Sigmoid colon (tissue), 7 donors: ENCODE data around the gene SH3RF3. TPM values are rescaled to one million over a fixed set of nuclear protein-coding genes. Genes with fewer than 3 reads are reported as not detected.

Experiments used
- DNase-seq: peaks from one replicate; pipeline ENCODE4 v3.0.0-alpha.2; 2019
- H3K27ac ChIP-seq, 4 donors: fragments of 200-600 bp; sonication (generic); one replicate each; pipeline ENCODE4 v1.5.1; 2016 to 2019; ENCODE audit warnings: mild to moderate bottlenecking in 1 of 4
- H3K27me3 ChIP-seq, 3 donors: fragments of 200-600 bp; sonication (generic); one replicate each; pipeline ENCODE4 v1.5.1; 2019; ENCODE audit warnings: mild to moderate bottlenecking in 1 of 3
- H3K36me3 ChIP-seq, 4 donors: fragments of 200-600 bp; sonication (generic); one replicate each; pipeline ENCODE4 v1.5.1; 2016 to 2019
- H3K4me1 ChIP-seq, 4 donors: fragments of 200-600 bp; sonication (generic); one replicate each; pipeline ENCODE4 v1.5.1; 2017 to 2019
- H3K4me3 ChIP-seq, 4 donors: fragments of 200-600 bp; sonication (generic); one replicate each; pipeline ENCODE4 v1.5.1; 2017 to 2019; ENCODE audit warnings: mild to moderate bottlenecking in 2 of 4, moderate library complexity in 1 of 4
- H3K9me3 ChIP-seq, 4 donors: fragments of 200-600 bp in 3 of 4; sonication (generic) in 3 of 4; one replicate each; pipeline versions ENCODE4 v1.5.1 to v1.6.1; 2013 to 2019
- EP300 ChIP-seq, 4 donors: sonication (generic); formaldehyde crosslinking; IDR thresholded peaks; one replicate each; pipeline ENCODE4 v1.6.1; 2017; ENCODE audit warnings: antibody characterized with exemption in 4 of 4
- POLR2A ChIP-seq, 2 donors: fragments of 450-650 bp; IDR thresholded peaks; one replicate each; pipeline ENCODE4 v1.6.1; 2016; ENCODE audit warnings: antibody characterized with exemption in 2 of 2, mild to moderate bottlenecking in 2 of 2, moderate library complexity in 2 of 2
- POLR2AphosphoS5 ChIP-seq, 4 donors: sonication (generic); formaldehyde crosslinking; IDR thresholded peaks; one replicate each; pipeline ENCODE4 v1.6.1; 2017; ENCODE audit warnings: antibody characterized with exemption in 4 of 4
- WGBS, 2 donors: extraction: QIAGEN DNeasy Blood & Tissue Kit; methylation state at CpG; one replicate each; pipeline ENCODE4 v1.1.7; 2013; 5-methylcytosine and 5-hydroxymethylcytosine counted together
- intact Hi-C: fragments of 100-400 bp; cut with DNase I; formaldehyde crosslinking; loops from one replicate; pipeline ENCODE4 v1.15.1; 2023
- polyA plus RNA-seq, 3 donors: library from polyadenylated mRNA; stranded (reverse); fragments of 200-250 nt; gene quantifications; one replicate each; pipeline ENCODE4 v1.2.3, GENCODE V29; 2013
- total RNA-seq, 4 donors: library from RNA; depleted of rRNA; stranded (reverse); fragments of >200 nt; gene quantifications; one replicate each; pipeline ENCODE4 v1.1.0, GENCODE V29; 2016
- TF ChIP-seq, protein P1 (sequence below), 4 experiments: fragments of 450-650 bp in 3 of 4; fragments of 200-600 bp in 1 of 4; IDR thresholded peaks; one replicate each; pipeline ENCODE4 v1.5.1; 2016 to 2019; ENCODE audit warnings: antibody characterized with exemption in 4 of 4, mild to moderate bottlenecking in 3 of 4, moderate library complexity in 2 of 4
- donor health status: healthy with polysubstance abuse.
- donor health status: Bipolar disorder and iron deficiency.
- donor health status: healthy.

The SH3RF3 gene
- total and polyA plus RNA-seq, 7 donors, result 0.69 to 10.0 (median 3.4) TPM

DNA sequence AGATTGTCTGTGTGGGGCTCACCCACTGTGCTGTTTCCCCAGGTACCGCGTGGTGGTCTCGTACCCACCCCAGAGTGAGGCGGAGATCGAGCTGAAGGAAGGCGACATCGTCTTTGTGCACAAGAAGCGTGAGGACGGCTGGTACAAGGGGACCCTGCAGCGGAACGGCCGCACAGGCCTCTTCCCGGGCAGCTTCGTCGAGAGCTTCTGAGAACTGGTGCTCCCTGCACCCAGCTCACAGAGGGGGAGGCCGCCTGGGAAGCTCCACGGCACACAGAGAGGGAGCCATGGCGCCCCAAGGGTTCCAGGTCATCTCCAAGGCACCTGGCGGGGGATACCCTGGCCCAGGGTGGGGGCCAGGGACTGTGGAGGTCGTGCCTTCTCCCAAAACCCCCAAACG, 372.5 kb downstream of the SH3RF3 start:
- Histone ChIP-seq H3K9me3 (no peaks in the 10 kb centered on the region), H3K27me3 (no peaks in the 10 kb centered on the region), H3K4me1 (peaks cover 0 to 13% (median 3%) of the 10 kb centered on the region in 4 donors), H3K27ac (no peak overlapping the region), H3K36me3 (peaks cover 0 to 15% (median 0%) of the 10 kb centered on the region in 4 donors), H3K4me3 (no peak overlapping the region)
- DNase-seq, result no peak
- intact Hi-C loops, result no loop called here
- no peak for TF ChIP-seq POLR2AphosphoS5 (IDR thresholded peaks at IDR 0.05)
- TF ChIP-seq, protein P1, sequence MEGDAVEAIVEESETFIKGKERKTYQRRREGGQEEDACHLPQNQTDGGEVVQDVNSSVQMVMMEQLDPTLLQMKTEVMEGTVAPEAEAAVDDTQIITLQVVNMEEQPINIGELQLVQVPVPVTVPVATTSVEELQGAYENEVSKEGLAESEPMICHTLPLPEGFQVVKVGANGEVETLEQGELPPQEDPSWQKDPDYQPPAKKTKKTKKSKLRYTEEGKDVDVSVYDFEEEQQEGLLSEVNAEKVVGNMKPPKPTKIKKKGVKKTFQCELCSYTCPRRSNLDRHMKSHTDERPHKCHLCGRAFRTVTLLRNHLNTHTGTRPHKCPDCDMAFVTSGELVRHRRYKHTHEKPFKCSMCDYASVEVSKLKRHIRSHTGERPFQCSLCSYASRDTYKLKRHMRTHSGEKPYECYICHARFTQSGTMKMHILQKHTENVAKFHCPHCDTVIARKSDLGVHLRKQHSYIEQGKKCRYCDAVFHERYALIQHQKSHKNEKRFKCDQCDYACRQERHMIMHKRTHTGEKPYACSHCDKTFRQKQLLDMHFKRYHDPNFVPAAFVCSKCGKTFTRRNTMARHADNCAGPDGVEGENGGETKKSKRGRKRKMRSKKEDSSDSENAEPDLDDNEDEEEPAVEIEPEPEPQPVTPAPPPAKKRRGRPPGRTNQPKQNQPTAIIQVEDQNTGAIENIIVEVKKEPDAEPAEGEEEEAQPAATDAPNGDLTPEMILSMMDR (IDR thresholded peaks at IDR 0.05), result no peak
- TF ChIP-seq POLR2A (IDR thresholded peaks at IDR 0.05), result no peak
- no peak for TF ChIP-seq EP300 (IDR thresholded peaks at IDR 0.05)
- 92 to 93% methylated on average over 21 of the region's 21 CpGs for WGBS, 2 donors

DNA sequence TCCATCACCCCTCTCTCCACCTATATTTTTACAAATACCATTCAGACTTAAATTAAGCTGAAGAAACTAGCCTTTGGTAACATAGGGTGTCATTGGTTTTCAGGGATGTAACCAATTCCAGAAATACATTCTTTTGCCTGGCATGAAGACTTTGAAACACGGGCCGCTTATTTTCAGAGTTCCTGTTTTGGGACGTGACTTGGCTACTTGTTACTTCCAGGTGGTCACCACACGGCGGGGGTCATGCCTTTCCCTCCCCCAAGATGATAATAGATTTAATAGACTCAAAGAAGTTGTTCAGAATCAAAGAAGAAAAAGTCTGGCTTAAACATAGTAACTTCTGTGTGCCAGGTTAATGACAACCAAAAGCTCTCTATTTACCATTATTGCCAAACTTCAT, 374.2 kb downstream of the SH3RF3 start:
- no peaks in the 10 kb centered on the region for H3K27me3 ChIP-seq
- no peak for TF ChIP-seq POLR2AphosphoS5 (IDR thresholded peaks at IDR 0.05)
- H3K27ac ChIP-seq, result no peak overlapping the region
- 57 to 82% methylated on average over 5 of the region's 5 CpGs for WGBS, 2 donors
- H3K9me3 ChIP-seq, result no peaks in the 10 kb centered on the region
- H3K4me3 ChIP-seq, result no peak overlapping the region
- intact Hi-C loops, result no loop called here
- peaks cover 0 to 15% (median 0%) of the 10 kb centered on the region in 4 donors for H3K36me3 ChIP-seq
- DNase-seq, result no peak
- H3K4me1 ChIP-seq, result peaks cover 0 to 6% (median under 1%) of the 10 kb centered on the region in 4 donors

GRCh38 chr2:109507217-109507616, 378.2 kb downstream of the SH3RF3 start:
- H3K27me3 ChIP-seq, result no peaks in the 10 kb centered on the region
- peaks cover 0 to 8% (median 0%) of the 10 kb centered on the region in 4 donors for H3K4me1 ChIP-seq
- H3K27ac ChIP-seq, result no peak overlapping the region
- H3K4me3 ChIP-seq, result no peak overlapping the region
- H3K36me3 ChIP-seq, result peaks cover 0 to 9% (median 0%) of the 10 kb centered on the region in 4 donors
- H3K9me3 ChIP-seq, result no peaks in the 10 kb centered on the region
- intact Hi-C loops, result no loop called here
- TF ChIP-seq POLR2A (IDR thresholded peaks at IDR 0.05) (no peak), EP300 (IDR thresholded peaks at IDR 0.05) (no peak), POLR2AphosphoS5 (IDR thresholded peaks at IDR 0.05) (no peak)
- TF ChIP-seq, protein P1 (IDR thresholded peaks at IDR 0.05), result no peak
- DNase-seq, result no peak
- WGBS, 2 donors, result 42 to 77% methylated on average over 7 of the region's 7 CpGs

GRCh38 chr2:109507828-109508227, 378.8 kb downstream of the SH3RF3 start:
- TF ChIP-seq POLR2AphosphoS5 (IDR thresholded peaks at IDR 0.05) (no peak), POLR2A (IDR thresholded peaks at IDR 0.05) (no peak), EP300 (IDR thresholded peaks at IDR 0.05) (no peak)
- TF ChIP-seq, protein P1 (IDR thresholded peaks at IDR 0.05), result no peak
- Histone ChIP-seq H3K36me3 (peaks cover 0 to 6% (median 0%) of the 10 kb centered on the region in 4 donors), H3K9me3 (no peaks in the 10 kb centered on the region), H3K27me3 (no peaks in the 10 kb centered on the region), H3K4me3 (no peak overlapping the region), H3K4me1 (peaks cover 0 to 8% (median 1%) of the 10 kb centered on the region in 4 donors), H3K27ac (no peak overlapping the region)
- intact Hi-C loops, result no loop called here
- DNase-seq, result no peak
- 82 to 83% methylated on average over 6 of the region's 6 CpGs for WGBS, 2 donors

GRCh38 chr2:109508556-109508955, 379.6 kb downstream of the SH3RF3 start:
- Histone ChIP-seq H3K9me3 (no peaks in the 10 kb centered on the region), H3K36me3 (peaks cover 0 to 4% (median 0%) of the 10 kb centered on the region in 4 donors), H3K27me3 (no peaks in the 10 kb centered on the region), H3K4me1 (peaks cover 0 to 12% (median 6%) of the 10 kb centered on the region in 4 donors), H3K4me3 (no peak overlapping the region), H3K27ac (no peak overlapping the region)
- 79 to 82% methylated on average over 8 of the region's 8 CpGs for WGBS, 2 donors
- no peak for DNase-seq
- intact Hi-C loops, result no loop called here
- TF ChIP-seq POLR2AphosphoS5 (IDR thresholded peaks at IDR 0.05) (no peak), POLR2A (IDR thresholded peaks at IDR 0.05) (no peak), EP300 (IDR thresholded peaks at IDR 0.05) (no peak)
- TF ChIP-seq, protein P1 (IDR thresholded peaks at IDR 0.05), result no peak
